Endothelial cell of umbilical vein (primary cell): Measurements from ENCODE around the gene CACNA1S. TPM values are rescaled to one million over a fixed set of nuclear protein-coding genes. Genes with fewer than 3 reads are reported as not detected.

Experiments
- Bru-seq: library from RNA; stranded (reverse); fragments of 400-500 nt; gene quantifications from one replicate; lab custom pipeline; 2021; lab: Mats Ljungman, UMichigan
- BruChase-seq, 2 experiments: library from RNA; stranded (reverse); fragments of 400-500 nt; gene quantifications; one replicate each; lab custom pipeline; 2021; lab: Mats Ljungman, UMichigan
- BruUV-seq: library from RNA; stranded (reverse); fragments of 400-500 nt; replicated peaks from 2 replicates; lab custom pipeline; 2021; lab: Mats Ljungman, UMichigan
- CTCF ChIA-PET: fragments of 300-600, 350-600 bp; sonication (Branson Sonifier 250); formaldehyde crosslinking; loops from one replicate; lab custom pipeline; 2021; ENCODE audit warnings: antibody characterized with exemption, inconsistent platforms; lab: Charles Lee
- POLR2A ChIA-PET: fragments of 300-600, 350-600 bp; sonication (Branson Sonifier 250); formaldehyde crosslinking; loops from one replicate; lab custom pipeline; 2021; ENCODE audit warnings: antibody characterized with exemption, inconsistent platforms; lab: Charles Lee
- DNase-seq: peaks from one replicate; pipeline ENCODE4 v3.0.0-alpha.2; 2011; ENCODE audit warnings: low read depth, low spot score
- FAIRE-seq: peaks from 2 replicates; lab custom pipeline; 2011; peaks lifted over from hg19 to GRCh38; lab: Jason Lieb, UNC
- H2AFZ ChIP-seq: 2 replicates; pipeline ENCODE4 v1.6.0; 2012; ENCODE audit warnings: low read depth, low read length, control low read depth, inconsistent platforms
- H3K27ac ChIP-seq: 2 replicates; pipeline ENCODE4 v1.5.1; 2011; ENCODE audit warnings: low read depth, mild to moderate bottlenecking, control low read depth, low read length, moderate library complexity; ENCODE audit not compliant: insufficient read depth
- H3K27me3 ChIP-seq, 2 experiments: 2 replicates each; pipeline versions ENCODE4 v1.6.0 to v1.6.1; 2011; ENCODE audit warnings: low read length in 2 of 2, mixed read lengths in 1 of 2; ENCODE audit not compliant: control insufficient read depth in 2 of 2, insufficient read depth in 2 of 2
- H3K36me3 ChIP-seq, 2 experiments: 2 replicates in 1 of 2; 3 replicates in 1 of 2; pipeline ENCODE4 v1.5.1; 2011; ENCODE audit warnings: low read length in 2 of 2, mild to moderate bottlenecking in 1 of 2, moderate library complexity in 1 of 2; ENCODE audit not compliant: control insufficient read depth in 2 of 2, insufficient read depth in 2 of 2; ENCODE audit errors: extremely low read depth in 1 of 2
- H3K4me1 ChIP-seq: 3 replicates; pipeline ENCODE4 v1.5.1; 2011; ENCODE audit warnings: mild to moderate bottlenecking, low read length; ENCODE audit not compliant: control insufficient read depth, insufficient read depth; ENCODE audit errors: extremely low read depth
- H3K4me2 ChIP-seq: 2 replicates; pipeline ENCODE4 v1.6.1; 2011; ENCODE audit warnings: low read length, control low read depth, mixed read lengths; ENCODE audit not compliant: insufficient read depth
- H3K4me3 ChIP-seq, 3 experiments: fragments of 200-600 bp in 1 of 3; sonication (generic), shearing (Covaris generic) in 1 of 3; replicated peaks in 1 of 3; 2 replicates each; pipeline ENCODE4 v1.5.1; 2011 to 2016; ENCODE audit warnings: control low read depth in 3 of 3, low read length in 3 of 3, mild to moderate bottlenecking in 2 of 3, inconsistent platforms in 1 of 3, low read depth in 1 of 3, moderate library complexity in 1 of 3; ENCODE audit not compliant: insufficient read depth in 1 of 3
- H3K79me2 ChIP-seq: 2 replicates; pipeline ENCODE4 v1.6.0; 2012; ENCODE audit warnings: low read length, inconsistent platforms; ENCODE audit not compliant: control insufficient read depth, insufficient read depth
- H3K9ac ChIP-seq: replicated peaks from 2 replicates; pipeline ENCODE3; 2011; ENCODE audit warnings: low read length, control low read depth; ENCODE audit not compliant: insufficient read depth; ENCODE audit errors: extremely low read depth
- H3K9me1 ChIP-seq: replicated peaks from 3 replicates; pipeline ENCODE4 v1.6.0; 2011; ENCODE audit warnings: mild to moderate bottlenecking, low read length; ENCODE audit not compliant: control insufficient read depth, insufficient read depth; ENCODE audit errors: extremely low read depth
- H3K9me3 ChIP-seq: replicated peaks from 2 replicates; pipeline ENCODE4 v1.5.1; 2012; ENCODE audit warnings: low read length, inconsistent platforms; ENCODE audit not compliant: control insufficient read depth, insufficient read depth
- H4K20me1 ChIP-seq: replicated peaks from 2 replicates; pipeline ENCODE3; 2011; ENCODE audit warnings: mild to moderate bottlenecking, low read length; ENCODE audit not compliant: control insufficient read depth, insufficient read depth; ENCODE audit errors: extremely low read depth
- EZH2 ChIP-seq: IDR thresholded peaks from 2 replicates; pipeline ENCODE4 v1.6.1; 2012; ENCODE audit warnings: borderline replicate concordance, low read depth, mild to moderate bottlenecking, moderate library complexity, low read length, inconsistent platforms; ENCODE audit not compliant: severe bottlenecking
- FOS ChIP-seq: IDR thresholded peaks from 2 replicates; pipeline ENCODE4 v1.6.1; 2011; ENCODE audit warnings: mild to moderate bottlenecking, low read length, moderate library complexity, borderline replicate concordance; ENCODE audit not compliant: insufficient read depth
- GATA2 ChIP-seq: IDR thresholded peaks from 2 replicates; pipeline ENCODE4 v1.7.0; 2011; ENCODE audit warnings: low read depth, mild to moderate bottlenecking, moderate library complexity, mixed read lengths, low read length; ENCODE audit not compliant: insufficient read length, insufficient read depth
- MAX ChIP-seq: IDR thresholded peaks from 2 replicates; pipeline ENCODE4 v1.6.1; 2011; ENCODE audit not compliant: insufficient read depth, insufficient read length
- POLR2AphosphoS5 ChIP-seq: IDR thresholded peaks from 2 replicates; pipeline ENCODE4 v1.6.1; 2012; ENCODE audit warnings: low read depth, mild to moderate bottlenecking, control low read depth, low read length, moderate library complexity; ENCODE audit not compliant: insufficient read depth
- dilution Hi-C: fragments of 300-500 bp; cut with MboI; formaldehyde crosslinking; loops from one replicate; pipeline ENCODE4 v1.15.0; 2019; ENCODE audit warnings: low sequenced_read_pairs; ENCODE audit not compliant: extremely low pct_ligation_motif_present
- intact Hi-C: fragments of 100-400 bp; cut with micrococcal nuclease; formaldehyde crosslinking; loops from one replicate; pipeline ENCODE4 v1.10.0; 2022
- long read RNA-seq: library from polyadenylated mRNA; stranded (forward); transcript quantifications from one replicate; pipeline ENCODE4 v2.0.0, GENCODE V29; 2021
- polyA minus RNA-seq, 3 experiments: library from RNA; depleted of rRNA, polyadenylated mRNA; stranded (reverse); fragments of >200 nt; gene quantifications; 1 replicate in 1 of 3; 2 replicates in 2 of 3; pipeline ENCODE4 v1.2.3, GENCODE V29; 2011
- polyA plus RNA-seq, 4 experiments: library from polyadenylated mRNA; depleted of rRNA in 3 of 4; stranded (reverse) in 3 of 4; unstranded in 1 of 4; fragments of >200 nt; gene quantifications; 2 replicates each; pipeline versions ENCODE4 v1.2.1 to v1.2.3, GENCODE V29; 2011 to 2012; ENCODE audit warnings: missing spikeins in 1 of 4
- total RNA-seq: library from RNA; stranded (reverse); gene quantifications from 2 replicates; pipeline ENCODE4 v1.2.3, GENCODE V29; 2021

The CACNA1S gene
- not detected in 2 replicates for total RNA-seq
- polyA plus RNA-seq: not detected in 2 replicates
- not detected in 2 replicates for polyA plus RNA-seq (2011; cell fraction: cytosol; rRNA removed)
- polyA plus RNA-seq (2011; cell fraction: nucleus; rRNA removed): not detected in 2 replicates
- polyA plus RNA-seq (2012): not detected in 2 replicates
- polyA minus RNA-seq: not detected in 2 replicates
- not detected for polyA minus RNA-seq (2011; cell fraction: cytosol; rRNA and poly(A)+ RNA removed)
- not detected in 2 replicates for polyA minus RNA-seq (2011; cell fraction: nucleus; rRNA and poly(A)+ RNA removed)
- not detected for Bru-seq, nascent RNA
- not detected for BruChase-seq, experiment 1, labeled RNA remaining after a 6-hour chase
- not detected for BruChase-seq, experiment 2, labeled RNA remaining after a 2-hour chase
- long read RNA-seq: 0 reads

- no peaks in the 10 kb centered on the region for H3K9me1 ChIP-seq
- intact Hi-C loops: loop anchor here (5.0 to 10.0 kb wide), 4 partner anchors 70 to 557 kb away; partner anchors contain the start of genes INAVA and KIF14
- no TSS peak for BruUV-seq
- no peaks in the 10 kb centered on the region for H3K4me1 ChIP-seq
- H3K79me2 ChIP-seq: no peaks in the 10 kb centered on the region
- dilution Hi-C loops: no loop called here
- no peak within 1 kb of the TSS for H2AFZ ChIP-seq
- DNase-seq (no peak), FAIRE-seq (no peak)
- no peak within 1 kb of the TSS for H3K27ac ChIP-seq
- H3K9ac ChIP-seq: no peak within 1 kb of the TSS
- H3K27me3 ChIP-seq: peaks cover 20 to 30% of the 10 kb centered on the region in 2 experiments
- CTCF ChIA-PET: interaction anchor here (1.5 to 1.9 kb wide), 2 partner anchors 26 to 33 kb away, joined by 5 to 10 read pairs; no protein-coding TSS in a partner anchor
- H3K9me3 ChIP-seq: no peaks in the 10 kb centered on the region
- TF ChIP-seq FOS: no peak
- TF ChIP-seq EZH2: no peak
- TF ChIP-seq GATA2: no peak
- TF ChIP-seq MAX: no peak
- no peak for TF ChIP-seq POLR2AphosphoS5
- H3K36me3 ChIP-seq: no peaks in the 10 kb centered on the region
- no peaks in the 10 kb centered on the region for H4K20me1 ChIP-seq
- H3K4me3 ChIP-seq: no peak within 1 kb of the TSS
- POLR2A ChIA-PET: interaction anchor here (0.6 kb wide), 1 partner anchor 24 kb away, joined by 3 read pairs; no protein-coding TSS in a partner anchor
- no peak within 1 kb of the TSS for H3K4me2 ChIP-seq
Measured at GRCh38 chr1:201112173-201112731, at the start of gene CACNA1S. Gene CACNA1S (minus strand): TSS chr1:201112426. CDS start chr1:201112339, 87 bp downstream.
